Activated T-cell treated with anti-CD3 and anti-CD28 coated beads, Interleukin-2, amount 50 U/mL, for 72 hours (primary cell): Measurements from ENCODE around the gene GRIN3A. TPM values are rescaled to one million over a fixed set of nuclear protein-coding genes. Genes with fewer than 3 reads are reported as not detected.

Experiments used
- ATAC-seq, 2 donors: fragments of 150-1000 bp; cut with Tn5 transposase; replicated peaks in 1 of 2; 2 replicates each; pipeline ENCODE4 v1.10.0; 2021; ENCODE audit warnings: moderate library complexity in 2 of 2, mild to moderate bottlenecking in 1 of 2
- DNase-seq, 2 donors: peaks; one replicate each; pipeline ENCODE4 v3.0.0; 2021 to 2022; ENCODE audit warnings: mixed read lengths in 1 of 2
- H3K27ac Mint-ChIP-seq: one replicate; pipeline ENCODE4 v1.8.0; 2022; ENCODE audit warnings: mild to moderate bottlenecking, moderate library complexity, mixed read lengths
- H3K27me3 Mint-ChIP-seq: one replicate; pipeline ENCODE4 v1.8.0; 2022; ENCODE audit warnings: low read depth, mixed read lengths
- H3K36me3 Mint-ChIP-seq, 2 donors: one replicate each; pipeline ENCODE4 v1.8.0; 2022; ENCODE audit warnings: mixed read lengths in 2 of 2, mild to moderate bottlenecking in 1 of 2; ENCODE audit not compliant: insufficient read depth in 2 of 2
- H3K4me1 Mint-ChIP-seq: one replicate; pipeline ENCODE4 v1.8.0; 2022; ENCODE audit warnings: low read depth, mixed read lengths
- H3K4me3 Mint-ChIP-seq, 2 donors: one replicate each; pipeline ENCODE4 v1.8.0; 2022; ENCODE audit warnings: mild to moderate bottlenecking in 2 of 2, mixed read lengths in 2 of 2, moderate library complexity in 2 of 2
- H3K9me3 Mint-ChIP-seq, 2 donors: one replicate each; pipeline ENCODE4 v1.8.0; 2022; ENCODE audit warnings: mixed read lengths in 2 of 2
- total RNA-seq, 2 donors: library from RNA; stranded (reverse); gene quantifications; one replicate each; pipeline ENCODE4 v1.2.3, GENCODE V29; 2022

The GRIN3A gene
- not detected for total RNA-seq

DNA sequence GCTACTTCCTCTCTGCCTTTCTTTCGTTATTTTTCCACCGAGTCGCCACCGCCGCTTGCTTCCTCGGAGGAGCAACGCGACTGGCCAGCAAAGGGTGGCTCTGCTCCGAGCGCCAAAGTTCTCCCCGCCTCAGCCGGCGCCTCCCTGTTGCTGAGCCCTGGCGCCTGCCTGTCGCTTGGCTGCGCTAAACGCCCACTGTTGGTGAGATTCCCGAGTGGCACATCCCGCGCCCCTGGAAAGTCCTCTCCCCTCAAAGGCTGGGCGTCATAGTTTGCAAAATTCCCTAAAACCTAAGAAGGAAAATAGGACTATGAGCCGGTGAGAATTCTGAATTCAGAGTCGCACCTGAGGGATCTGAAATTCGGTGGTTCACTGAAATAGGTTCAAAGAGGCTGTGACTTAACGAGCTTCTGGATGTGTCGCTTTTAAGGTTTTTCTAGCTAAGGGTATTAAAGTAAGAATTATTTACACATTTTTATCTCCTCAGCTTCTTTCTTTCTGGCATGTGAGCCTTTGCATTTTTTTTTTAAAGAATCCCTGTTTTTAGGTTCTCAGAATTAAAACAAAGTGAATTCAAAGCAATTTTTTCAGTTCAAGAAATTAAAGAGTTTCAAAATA lies at the start of gene GRIN3A:
GRIN3A (minus strand) TSS at position 82 of the 618 bp plus-strand sequence. CDS start 668 bp downstream, outside the sequence.
- Mint-ChIP-seq H3K27ac (no peak within 1 kb of the TSS), H3K36me3 (peaks cover 3 to 4% of the 10 kb centered on the region in 2 donors), H3K4me1 (peaks cover 5% of the 10 kb centered on the region), H3K4me3 (peak within 1 kb of the TSS; percentile 71 to 88), H3K27me3 (peaks cover 66% of the 10 kb centered on the region), H3K9me3 (no peaks in the 10 kb centered on the region)
- ATAC-seq = no peak
- no peak for DNase-seq

DNA sequence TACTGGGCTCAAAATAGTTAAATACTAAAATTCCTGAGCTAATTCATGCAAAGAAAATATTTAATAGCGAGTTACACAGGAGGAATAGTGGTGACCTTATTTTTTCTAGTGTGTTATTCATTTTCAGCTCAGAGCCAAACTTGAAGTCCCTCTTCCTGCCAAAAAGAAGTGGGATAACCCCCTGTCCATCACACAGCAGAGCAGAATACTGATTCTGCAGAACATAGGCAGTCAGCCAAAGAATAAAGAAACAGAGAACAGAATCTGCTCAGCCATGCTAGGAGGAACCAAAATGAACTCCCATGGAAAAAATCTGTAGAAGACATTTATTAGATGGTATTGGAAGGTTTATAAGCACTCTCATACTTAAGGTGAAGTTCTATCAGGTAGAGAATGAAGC lies 49.4 kb upstream of the GRIN3A start:
- Mint-ChIP-seq H3K36me3 (no peaks in the 10 kb centered on the region), H3K4me3 (no peak overlapping the region), H3K9me3 (no peaks in the 10 kb centered on the region), H3K4me1 (no peaks in the 10 kb centered on the region), H3K27me3 (peaks cover 6% of the 10 kb centered on the region), H3K27ac (no peak overlapping the region)
- DNase-seq = no peak
- no peak for ATAC-seq

DNA sequence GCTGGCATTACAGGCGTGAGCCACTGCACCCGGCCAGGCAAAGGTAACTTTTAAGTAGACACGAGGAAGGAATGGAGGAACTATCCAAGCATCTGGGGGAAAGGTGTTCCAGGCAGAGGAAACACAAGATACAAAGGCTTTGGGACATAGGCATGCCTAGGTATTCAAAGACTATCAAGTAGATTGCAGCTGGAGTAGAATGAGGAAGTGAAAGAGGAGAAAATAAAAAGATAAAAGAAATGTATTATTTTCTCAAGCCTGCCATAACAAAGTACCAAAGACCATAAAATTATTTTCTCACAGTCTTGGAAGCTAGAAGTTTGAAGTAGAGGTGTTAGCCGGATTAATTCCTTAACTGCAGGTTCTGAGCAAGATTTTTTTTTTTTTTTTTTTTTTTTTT lies 39.9 kb upstream of the GRIN3A start:
- H3K4me1 Mint-ChIP-seq = no peaks in the 10 kb centered on the region
- no peaks in the 10 kb centered on the region for H3K9me3 Mint-ChIP-seq
- no peaks in the 10 kb centered on the region for H3K36me3 Mint-ChIP-seq
- DNase-seq = no peak
- no peak overlapping the region for H3K27ac Mint-ChIP-seq
- H3K4me3 Mint-ChIP-seq = no peak overlapping the region
- ATAC-seq = no peak
- H3K27me3 Mint-ChIP-seq = no peaks in the 10 kb centered on the region

DNA sequence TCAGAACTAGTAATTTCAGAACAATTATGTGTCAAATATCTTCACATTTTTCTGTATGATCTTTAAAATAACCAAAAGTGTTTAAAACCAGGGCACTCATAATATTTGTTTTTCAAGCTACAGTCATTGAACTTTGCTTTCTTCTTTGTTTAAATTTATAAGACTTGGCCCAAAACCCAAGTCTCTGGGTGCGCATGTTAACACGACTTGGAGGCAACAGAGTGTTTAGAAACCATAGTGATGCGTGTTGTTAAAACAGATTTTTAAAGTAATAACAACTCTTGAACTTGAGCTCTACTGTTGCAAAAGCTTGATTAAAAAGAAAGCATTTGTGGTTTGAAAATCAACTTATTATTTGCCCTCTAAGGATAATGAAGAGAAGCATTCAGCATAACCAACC lies 26.0 kb upstream of the GRIN3A start:
- no peak for ATAC-seq

DNA sequence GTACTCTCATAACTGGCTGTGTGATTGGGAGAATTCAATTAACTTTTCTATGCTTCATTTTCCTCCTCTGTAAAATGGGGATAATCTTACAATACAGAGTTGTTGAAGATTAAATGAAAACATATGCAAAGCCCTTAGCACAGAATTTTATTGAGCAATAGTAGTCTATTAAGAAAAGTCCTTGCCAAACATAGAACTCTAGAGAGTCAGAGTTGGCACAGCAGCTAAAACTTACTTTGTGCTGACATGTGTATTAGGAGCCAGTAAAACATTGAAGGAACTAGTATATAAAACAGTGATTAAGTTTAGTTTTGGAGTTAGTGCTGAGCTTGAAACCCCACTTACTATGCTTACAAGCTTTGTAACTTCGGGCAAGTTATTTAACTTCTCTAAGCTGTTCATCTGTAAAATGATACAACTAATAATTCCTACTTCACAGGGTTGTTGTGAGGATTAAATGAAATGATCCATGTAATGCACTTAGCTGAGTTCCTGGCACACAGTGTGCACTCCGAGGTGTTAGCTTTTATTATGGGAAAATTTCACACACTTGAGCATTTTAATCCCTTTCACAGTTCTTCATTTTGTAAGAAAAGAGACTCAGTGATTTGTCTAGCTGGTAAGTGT lies 20.0 kb upstream of the GRIN3A start:
- Mint-ChIP-seq H3K27me3 (no peaks in the 10 kb centered on the region), H3K4me1 (no peaks in the 10 kb centered on the region), H3K27ac (no peak overlapping the region), H3K4me3 (no peak overlapping the region), H3K36me3 (no peaks in the 10 kb centered on the region), H3K9me3 (peaks cover 0 to 3% of the 10 kb centered on the region in 2 donors)
- DNase-seq = no peak
- ATAC-seq = no peak

More for the DNA sequence above, 26.0 kb upstream of the GRIN3A start:
- H3K36me3 Mint-ChIP-seq = no peaks in the 10 kb centered on the region
- no peaks in the 10 kb centered on the region for H3K27me3 Mint-ChIP-seq
- H3K4me3 Mint-ChIP-seq = no peak overlapping the region
- no peaks in the 10 kb centered on the region for H3K9me3 Mint-ChIP-seq
- DNase-seq = no peak
- H3K4me1 Mint-ChIP-seq = no peaks in the 10 kb centered on the region
- no peak overlapping the region for H3K27ac Mint-ChIP-seq

DNA sequence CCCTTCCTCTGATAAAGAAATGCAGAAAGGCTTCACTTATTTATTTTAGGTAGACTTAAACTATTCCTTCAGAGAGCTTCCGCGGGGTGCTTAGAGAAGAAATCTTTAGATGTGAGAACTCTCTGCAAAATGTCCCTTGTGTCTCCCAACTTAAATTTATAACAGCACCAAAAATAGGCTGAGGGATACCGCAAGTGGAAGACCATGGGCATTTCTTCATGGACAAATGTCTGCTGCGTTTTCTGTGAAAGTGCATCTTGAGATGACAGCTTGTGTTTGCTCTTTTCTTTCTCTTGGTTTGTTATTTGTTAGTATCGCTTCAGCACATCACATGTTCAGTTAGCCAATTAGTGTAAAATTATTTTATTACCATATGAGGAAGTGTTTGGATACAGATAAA lies 15.3 kb upstream of the GRIN3A start:
- H3K9me3 Mint-ChIP-seq = peaks cover 0 to 3% of the 10 kb centered on the region in 2 donors
- no peak for DNase-seq
- no peak for ATAC-seq
- H3K27me3 Mint-ChIP-seq = peaks cover 4% of the 10 kb centered on the region
- H3K27ac Mint-ChIP-seq = no peak overlapping the region
- H3K4me3 Mint-ChIP-seq = no peak overlapping the region
- H3K4me1 Mint-ChIP-seq = no peaks in the 10 kb centered on the region
- H3K36me3 Mint-ChIP-seq = no peaks in the 10 kb centered on the region

DNA sequence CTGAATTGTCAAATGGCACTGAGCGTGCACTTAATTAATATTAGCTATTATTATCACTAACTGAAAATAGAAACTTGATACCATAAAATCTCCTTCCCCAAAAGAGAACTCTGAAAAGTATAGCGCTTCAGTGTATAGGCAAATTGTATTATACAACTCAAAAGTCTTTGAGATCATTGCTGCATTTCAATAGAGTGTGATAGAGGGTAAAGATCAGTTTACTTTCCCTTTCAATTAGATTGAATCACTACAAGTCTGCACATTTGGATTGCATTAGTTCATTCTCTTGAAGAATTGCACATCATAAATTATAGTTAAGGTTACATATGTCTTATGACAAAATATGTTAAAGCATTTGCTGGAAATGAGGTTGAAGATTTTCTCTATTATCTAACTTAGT lies 13.4 kb upstream of the GRIN3A start:
- H3K36me3 Mint-ChIP-seq = no peaks in the 10 kb centered on the region
- no peak overlapping the region for H3K4me3 Mint-ChIP-seq
- no peak for ATAC-seq
- H3K27me3 Mint-ChIP-seq = peaks cover 4% of the 10 kb centered on the region
- no peaks in the 10 kb centered on the region for H3K4me1 Mint-ChIP-seq
- no peak overlapping the region for H3K27ac Mint-ChIP-seq
- peaks cover 0 to 3% of the 10 kb centered on the region in 2 donors for H3K9me3 Mint-ChIP-seq
- no peak for DNase-seq

DNA sequence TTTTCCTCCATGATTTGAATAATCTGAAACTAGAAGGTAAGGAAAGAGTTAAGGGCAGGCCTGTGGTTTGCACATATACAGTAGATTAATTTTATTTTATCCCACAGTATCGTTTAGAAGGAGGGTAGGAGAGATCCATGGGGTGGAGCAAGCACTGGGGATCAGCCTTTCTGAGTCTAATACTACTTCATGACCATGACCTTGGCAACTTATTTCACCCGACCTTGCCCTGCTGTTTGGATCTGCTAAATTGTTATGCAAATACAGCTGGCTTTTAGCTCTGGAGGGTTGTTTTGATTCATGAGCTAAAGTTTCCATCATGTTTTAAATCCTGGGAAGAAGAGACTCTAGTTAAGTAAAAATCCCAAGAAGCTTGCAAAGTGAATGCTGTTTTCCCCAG lies 864 bp upstream of the GRIN3A start:
- Mint-ChIP-seq H3K4me3 (no peak overlapping the region), H3K27ac (no peak overlapping the region), H3K27me3 (peaks cover 66% of the 10 kb centered on the region)

DNA sequence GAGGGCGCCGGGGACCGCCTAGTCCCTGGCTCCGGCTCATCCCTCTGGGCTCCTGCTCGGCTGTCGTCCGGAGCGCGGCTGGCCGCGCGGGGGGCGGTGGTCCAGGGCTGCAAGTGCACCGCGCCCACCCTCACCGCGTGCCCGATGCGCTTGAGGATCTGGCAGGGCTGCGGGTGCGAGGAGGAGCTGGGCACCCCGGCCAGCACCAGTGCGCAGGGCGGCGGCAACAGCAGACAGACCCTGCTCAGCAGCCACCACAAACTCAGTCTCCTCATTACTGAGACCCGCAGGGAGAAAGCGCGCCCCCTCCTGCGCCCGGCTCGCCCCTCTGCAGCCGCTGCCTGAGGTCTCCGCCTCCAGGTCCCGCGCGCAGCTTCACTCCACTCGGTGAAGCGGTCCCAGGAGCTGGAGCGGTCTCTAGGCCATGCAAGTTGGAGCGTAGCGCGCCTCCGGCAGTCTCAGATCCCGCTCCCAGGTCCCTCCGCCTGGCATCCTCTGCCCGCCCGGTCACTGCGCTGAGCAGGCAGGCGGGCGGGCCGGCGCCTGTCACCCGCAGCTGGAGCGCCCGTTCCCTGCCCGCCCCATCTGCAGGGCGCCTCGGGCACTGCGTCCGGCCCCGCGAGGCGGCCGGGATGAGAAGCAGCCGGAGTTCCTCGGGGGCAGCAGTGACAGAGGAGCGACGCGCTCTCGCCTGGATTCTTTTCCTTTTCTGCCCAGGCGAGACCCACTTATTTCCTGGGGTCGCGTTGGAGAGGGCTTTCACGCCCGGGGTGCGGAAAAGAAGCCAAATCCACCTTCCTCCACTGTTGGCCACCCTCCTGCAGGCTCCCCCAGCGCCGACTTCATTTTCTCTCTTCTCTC lies 512 bp downstream of the GRIN3A start:
- H3K36me3 Mint-ChIP-seq = peaks cover 3 to 4% of the 10 kb centered on the region in 2 donors
- peaks cover 5% of the 10 kb centered on the region for H3K4me1 Mint-ChIP-seq
- no peak overlapping the region for H3K27ac Mint-ChIP-seq
- DNase-seq = no peak
- H3K27me3 Mint-ChIP-seq = peaks cover 70% of the 10 kb centered on the region
- no peak for ATAC-seq
- no peaks in the 10 kb centered on the region for H3K9me3 Mint-ChIP-seq
- H3K4me3 Mint-ChIP-seq = peak overlapping the region; percentile 71 to 88

More for the DNA sequence above, 864 bp upstream of the GRIN3A start:
- no peak for DNase-seq
- no peak for ATAC-seq
- Mint-ChIP-seq H3K9me3 (no peaks in the 10 kb centered on the region), H3K36me3 (peaks cover 3 to 4% of the 10 kb centered on the region in 2 donors), H3K4me1 (peaks cover 5% of the 10 kb centered on the region)

DNA sequence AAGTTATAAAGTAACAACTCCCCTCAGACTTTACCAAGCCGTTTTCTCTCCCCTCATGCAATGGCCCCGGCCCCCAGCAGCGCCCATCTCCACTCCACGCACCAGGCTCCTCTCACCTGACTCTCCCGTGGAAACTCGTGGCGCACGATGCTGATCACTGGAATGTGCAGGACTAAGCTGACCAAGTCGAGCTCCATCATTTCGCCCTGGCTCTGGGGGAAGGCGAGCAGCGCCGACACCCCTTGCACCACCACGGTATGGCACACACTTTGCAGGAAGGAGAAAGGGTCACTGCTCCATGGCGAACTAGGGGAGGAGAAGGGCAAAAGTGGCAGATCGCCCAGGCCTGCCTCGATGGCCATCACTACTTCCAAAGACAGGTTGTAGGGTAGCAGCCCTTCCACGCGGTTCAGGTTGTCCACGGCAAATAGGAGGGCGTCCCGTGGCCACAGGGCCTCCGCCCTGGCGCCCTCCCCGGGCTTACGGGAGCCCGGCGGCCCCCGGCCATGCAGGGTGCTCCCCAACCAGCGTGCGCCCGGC lies 1.2 kb downstream of the GRIN3A start:
- ATAC-seq = no peak
- Mint-ChIP-seq H3K4me3 (no peak overlapping the region), H3K36me3 (peaks cover 3 to 4% of the 10 kb centered on the region in 2 donors), H3K27me3 (peaks cover 70% of the 10 kb centered on the region), H3K4me1 (peaks cover 5% of the 10 kb centered on the region), H3K27ac (no peak overlapping the region), H3K9me3 (no peaks in the 10 kb centered on the region)
- no peak for DNase-seq

DNA sequence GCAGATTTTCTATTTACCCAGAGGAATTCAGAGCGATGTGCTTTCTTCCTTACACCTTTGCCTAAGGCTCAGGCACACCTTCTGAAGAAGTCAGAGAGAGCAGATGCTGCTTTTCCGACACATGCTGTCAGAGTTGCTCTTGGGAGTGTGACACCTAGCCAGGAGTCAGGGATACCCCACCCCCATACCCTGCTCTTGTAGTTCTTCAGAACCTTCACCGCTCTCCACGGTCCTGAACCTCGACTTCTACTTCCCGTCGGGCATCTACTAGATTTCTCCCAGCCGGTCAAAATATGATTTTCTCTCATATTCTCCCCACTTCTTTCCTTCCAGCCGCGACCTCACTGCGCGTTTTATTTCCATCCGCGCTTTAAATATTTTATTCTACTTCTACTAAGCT lies 1.7 kb downstream of the GRIN3A start:
- Mint-ChIP-seq H3K27ac (no peak overlapping the region), H3K9me3 (no peaks in the 10 kb centered on the region), H3K27me3 (peaks cover 65% of the 10 kb centered on the region), H3K4me3 (no peak overlapping the region), H3K36me3 (peaks cover 3 to 4% of the 10 kb centered on the region in 2 donors), H3K4me1 (peaks cover 5% of the 10 kb centered on the region)
- DNase-seq (no peak), ATAC-seq (no peak)

DNA sequence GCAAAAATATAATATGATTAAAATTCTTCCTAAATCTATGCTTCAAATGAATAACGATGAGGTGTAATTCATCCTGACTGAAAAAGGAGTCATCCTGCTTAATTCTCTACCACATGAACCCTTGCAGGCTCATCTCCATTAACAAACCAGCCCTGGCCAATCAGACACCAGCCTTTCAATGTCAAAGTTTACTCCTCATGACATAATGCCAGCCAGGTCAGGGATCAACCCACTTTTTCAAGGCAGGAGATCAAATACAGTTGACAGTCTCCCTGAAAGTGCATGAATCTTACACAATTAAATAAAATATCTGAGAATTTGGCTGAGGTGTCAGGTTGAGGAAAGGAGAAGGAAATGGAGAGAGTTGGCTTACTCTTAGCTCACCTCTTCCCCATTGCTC lies 7.0 kb downstream of the GRIN3A start:
- ATAC-seq (no peak), DNase-seq (no peak)
- H3K27me3 Mint-ChIP-seq = peaks cover 26% of the 10 kb centered on the region
- no peaks in the 10 kb centered on the region for H3K9me3 Mint-ChIP-seq
- H3K36me3 Mint-ChIP-seq = no peaks in the 10 kb centered on the region
- no peaks in the 10 kb centered on the region for H3K4me1 Mint-ChIP-seq
- no peak overlapping the region for H3K27ac Mint-ChIP-seq
- no peak overlapping the region for H3K4me3 Mint-ChIP-seq
